ENCODE data around the gene LRP8. TPM values are rescaled to one million over a fixed set of nuclear protein-coding genes. Genes with fewer than 3 reads are reported as not detected.

Gene LRP8
- total RNA-seq, 1 experiment from 2014 or later, result 54.4 TPM

- TF ChIP-seq, protein P1, sequence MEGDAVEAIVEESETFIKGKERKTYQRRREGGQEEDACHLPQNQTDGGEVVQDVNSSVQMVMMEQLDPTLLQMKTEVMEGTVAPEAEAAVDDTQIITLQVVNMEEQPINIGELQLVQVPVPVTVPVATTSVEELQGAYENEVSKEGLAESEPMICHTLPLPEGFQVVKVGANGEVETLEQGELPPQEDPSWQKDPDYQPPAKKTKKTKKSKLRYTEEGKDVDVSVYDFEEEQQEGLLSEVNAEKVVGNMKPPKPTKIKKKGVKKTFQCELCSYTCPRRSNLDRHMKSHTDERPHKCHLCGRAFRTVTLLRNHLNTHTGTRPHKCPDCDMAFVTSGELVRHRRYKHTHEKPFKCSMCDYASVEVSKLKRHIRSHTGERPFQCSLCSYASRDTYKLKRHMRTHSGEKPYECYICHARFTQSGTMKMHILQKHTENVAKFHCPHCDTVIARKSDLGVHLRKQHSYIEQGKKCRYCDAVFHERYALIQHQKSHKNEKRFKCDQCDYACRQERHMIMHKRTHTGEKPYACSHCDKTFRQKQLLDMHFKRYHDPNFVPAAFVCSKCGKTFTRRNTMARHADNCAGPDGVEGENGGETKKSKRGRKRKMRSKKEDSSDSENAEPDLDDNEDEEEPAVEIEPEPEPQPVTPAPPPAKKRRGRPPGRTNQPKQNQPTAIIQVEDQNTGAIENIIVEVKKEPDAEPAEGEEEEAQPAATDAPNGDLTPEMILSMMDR (conservative IDR thresholded peaks at IDR 0.05; ENCODE audit: low read depth, low read length), result no peak
- TF ChIP-seq EZH2phosphoT487 (IDR thresholded peaks at IDR 0.05; ENCODE audit: borderline replicate concordance, low read length) (no peak), EZH2 (IDR thresholded peaks at IDR 0.05; ENCODE audit: low read length, unreplicated experiment) (no peak)
- Histone ChIP-seq H3K4me1 (ENCODE audit: insufficient read depth, low read length) (no peaks in the 10 kb centered on the region), H2AFZ (ENCODE audit: low read length) (no peak overlapping the region), H3K79me2 (ENCODE audit: low read length) (peaks cover 24% of the 10 kb centered on the region), H3K9me2 (replicated peaks; ENCODE audit: low read length) (no peaks in the 10 kb centered on the region), H3K9me3 (ENCODE audit: low read length) (no peaks in the 10 kb centered on the region), H3K4me2 (ENCODE audit: low read length) (no peak overlapping the region), H3K27me3 (ENCODE audit: low read length) (no peaks in the 10 kb centered on the region), H3F3A (ENCODE audit: low read length, unreplicated experiment) (no peaks in the 10 kb centered on the region), H3K9ac (ENCODE audit: low read length) (no peak overlapping the region), H3K36me3 (ENCODE audit: low read depth, low read length) (peaks cover 17% of the 10 kb centered on the region), H3K27ac (ENCODE audit: low read length) (no peak overlapping the region), H3K4me3 (ENCODE audit: low read length) (no peak overlapping the region), H4K20me1 (ENCODE audit: low read length) (no peaks in the 10 kb centered on the region; the same call in 1 of the 2 replicates)
- CTCF ChIA-PET, result no interaction called here
- POLR2A ChIA-PET (ENCODE audit: unreplicated experiment), result no interaction called here
- ATAC-seq (no peak), DNase-seq (no peak)
- intact Hi-C loops (cut with micrococcal nuclease), result no loop called here
- no TSS peak for BruUV-seq (replicated peaks)
These were observed 13.8 kb downstream of the LRP8 start for GRCh38 chr1:53314096-53314495.

DNA sequence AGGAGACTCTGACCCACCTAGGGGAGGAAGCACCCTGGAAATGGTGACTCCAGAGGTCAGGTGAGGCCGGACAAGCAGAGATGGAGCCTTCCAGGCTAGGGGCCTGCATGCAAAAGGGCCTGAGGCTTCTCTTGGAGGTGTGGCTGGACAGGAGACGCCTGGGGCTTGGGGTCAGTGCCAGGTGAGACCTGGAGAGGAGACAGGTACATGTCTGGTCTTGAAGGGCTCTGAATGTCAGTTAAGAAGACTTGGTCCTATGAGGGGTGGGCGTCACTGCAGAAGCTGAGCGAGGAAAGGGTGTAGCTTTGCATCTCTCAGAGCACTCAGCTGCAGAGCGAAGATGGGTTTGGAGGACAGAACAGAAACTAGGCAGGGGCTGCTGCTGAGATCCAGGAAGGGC, 14.3 kb downstream of the LRP8 start:
- peaks cover 21% of the 10 kb centered on the region for H3K79me2 ChIP-seq (ENCODE audit: low read length)
- H3K9me3 ChIP-seq (ENCODE audit: low read length), result no peaks in the 10 kb centered on the region
- ChIA-PET CTCF (no interaction called here), POLR2A (ENCODE audit: unreplicated experiment) (no interaction called here)
- no peaks in the 10 kb centered on the region; the same call in 1 of the 2 replicates for H4K20me1 ChIP-seq (ENCODE audit: low read length)
- H3K9ac ChIP-seq (ENCODE audit: low read length), result no peak overlapping the region
- no peaks in the 10 kb centered on the region for H3F3A ChIP-seq (ENCODE audit: low read length, unreplicated experiment)
- TF ChIP-seq, protein P1 (conservative IDR thresholded peaks at IDR 0.05; ENCODE audit: low read depth, low read length), result no peak
- TF ChIP-seq EZH2 (IDR thresholded peaks at IDR 0.05; ENCODE audit: low read length, unreplicated experiment) (no peak), EZH2phosphoT487 (IDR thresholded peaks at IDR 0.05; ENCODE audit: borderline replicate concordance, low read length) (no peak)
- H3K4me1 ChIP-seq (ENCODE audit: insufficient read depth, low read length), result no peaks in the 10 kb centered on the region
- H3K4me3 ChIP-seq (ENCODE audit: low read length), result no peak overlapping the region
- no peak overlapping the region for H2AFZ ChIP-seq (ENCODE audit: low read length)
- peaks cover 17% of the 10 kb centered on the region for H3K36me3 ChIP-seq (ENCODE audit: low read depth, low read length)
- no peak for ATAC-seq
- DNase-seq, result no peak
- H3K9me2 ChIP-seq (replicated peaks; ENCODE audit: low read length), result no peaks in the 10 kb centered on the region
- no peak overlapping the region for H3K4me2 ChIP-seq (ENCODE audit: low read length)
- H3K27me3 ChIP-seq (ENCODE audit: low read length), result no peaks in the 10 kb centered on the region
- intact Hi-C loops (cut with micrococcal nuclease), result no loop called here
- no peak overlapping the region for H3K27ac ChIP-seq (ENCODE audit: low read length)
- no TSS peak for BruUV-seq (replicated peaks)

- Histone ChIP-seq H3K4me1 (ENCODE audit: insufficient read depth, low read length) (no peaks in the 10 kb centered on the region), H4K20me1 (ENCODE audit: low read length) (no peaks in the 10 kb centered on the region; the same call in 1 of the 2 replicates), H3K79me2 (ENCODE audit: low read length) (peaks cover 20% of the 10 kb centered on the region), H3K27ac (ENCODE audit: low read length) (no peak overlapping the region), H3K4me3 (ENCODE audit: low read length) (no peak overlapping the region), H3K36me3 (ENCODE audit: low read depth, low read length) (peaks cover 13% of the 10 kb centered on the region), H3K9me2 (replicated peaks; ENCODE audit: low read length) (no peaks in the 10 kb centered on the region), H3K4me2 (ENCODE audit: low read length) (no peak overlapping the region), H3K27me3 (ENCODE audit: low read length) (no peaks in the 10 kb centered on the region), H3F3A (ENCODE audit: low read length, unreplicated experiment) (no peaks in the 10 kb centered on the region), H3K9me3 (ENCODE audit: low read length) (no peaks in the 10 kb centered on the region), H3K9ac (ENCODE audit: low read length) (no peak overlapping the region), H2AFZ (ENCODE audit: low read length) (no peak overlapping the region)
- ChIA-PET CTCF (no interaction called here), POLR2A (ENCODE audit: unreplicated experiment) (no interaction called here)
- ATAC-seq (no peak), DNase-seq (no peak)
- no TSS peak for BruUV-seq (replicated peaks)
- intact Hi-C loops (cut with micrococcal nuclease), result no loop called here
- TF ChIP-seq EZH2 (IDR thresholded peaks at IDR 0.05; ENCODE audit: low read length, unreplicated experiment) (no peak), EZH2phosphoT487 (IDR thresholded peaks at IDR 0.05; ENCODE audit: borderline replicate concordance, low read length) (no peak)
- TF ChIP-seq, protein P1 (conservative IDR thresholded peaks at IDR 0.05; ENCODE audit: low read depth, low read length), result no peak
These were observed 16.1 kb downstream of the LRP8 start for GRCh38 chr1:53311702-53312305.

Data from PC-3 (cell line).